Parathyroid adenoma (tissue), 2 donors: Measurements from ENCODE around the gene GOLGB1.
A peak's percentile ranks its signal among the peaks of the same experiment; 100 is the strongest.

Source experiments
- H2AFZ ChIP-seq: fragments of 300-600 bp; sonication (generic); one replicate; pipeline ENCODE4 v1.7.0; 2017; ENCODE audit warnings: antibody characterized with exemption, mild to moderate bottlenecking
- H3K27ac ChIP-seq: fragments of 300-600 bp; sonication (generic); one replicate; pipeline ENCODE4 v1.7.0; 2017
- H3K27me3 ChIP-seq: fragments of 300-600 bp; sonication (generic); one replicate; pipeline ENCODE4 v1.7.0; 2017; ENCODE audit warnings: low read length; ENCODE audit not compliant: control insufficient read depth, insufficient read depth
- H3K36me3 ChIP-seq: fragments of 300-600 bp; sonication (generic); one replicate; pipeline ENCODE4 v1.7.0; 2017; ENCODE audit warnings: low read length; ENCODE audit not compliant: control insufficient read depth, insufficient read depth
- H3K4me1 ChIP-seq: fragments of 300-600 bp; sonication (generic); one replicate; pipeline ENCODE4 v1.7.0; 2017; ENCODE audit warnings: control low read depth
- H3K4me2 ChIP-seq: fragments of 300-600 bp; sonication (generic); one replicate; pipeline ENCODE4 v1.7.0; 2017; ENCODE audit warnings: low read length
- H3K4me3 ChIP-seq: fragments of 300-600 bp; sonication (generic); one replicate; pipeline ENCODE4 v1.7.0; 2017; ENCODE audit warnings: low read depth, low read length
- H3K79me2 ChIP-seq: fragments of 300-600 bp; sonication (generic); one replicate; pipeline ENCODE4 v1.7.0; 2017; ENCODE audit warnings: control low read depth
- H3K9ac ChIP-seq: fragments of 300-600 bp; sonication (generic); one replicate; pipeline ENCODE4 v1.7.0; 2017; ENCODE audit warnings: mild to moderate bottlenecking
- H3K9me3 ChIP-seq: fragments of 300-600 bp; sonication (generic); one replicate; pipeline ENCODE4 v1.7.0; 2017; ENCODE audit warnings: low read length; ENCODE audit not compliant: control insufficient read depth
- TF ChIP-seq, protein P1 (sequence below): fragments of 300-600 bp; sonication (generic); IDR thresholded peaks from one replicate; pipeline ENCODE4 v1.7.0; 2017; ENCODE audit warnings: antibody characterized with exemption, mild to moderate bottlenecking
- donor health status: primary hyperparathyroidism.

GOLGB1 gene

DNA sequence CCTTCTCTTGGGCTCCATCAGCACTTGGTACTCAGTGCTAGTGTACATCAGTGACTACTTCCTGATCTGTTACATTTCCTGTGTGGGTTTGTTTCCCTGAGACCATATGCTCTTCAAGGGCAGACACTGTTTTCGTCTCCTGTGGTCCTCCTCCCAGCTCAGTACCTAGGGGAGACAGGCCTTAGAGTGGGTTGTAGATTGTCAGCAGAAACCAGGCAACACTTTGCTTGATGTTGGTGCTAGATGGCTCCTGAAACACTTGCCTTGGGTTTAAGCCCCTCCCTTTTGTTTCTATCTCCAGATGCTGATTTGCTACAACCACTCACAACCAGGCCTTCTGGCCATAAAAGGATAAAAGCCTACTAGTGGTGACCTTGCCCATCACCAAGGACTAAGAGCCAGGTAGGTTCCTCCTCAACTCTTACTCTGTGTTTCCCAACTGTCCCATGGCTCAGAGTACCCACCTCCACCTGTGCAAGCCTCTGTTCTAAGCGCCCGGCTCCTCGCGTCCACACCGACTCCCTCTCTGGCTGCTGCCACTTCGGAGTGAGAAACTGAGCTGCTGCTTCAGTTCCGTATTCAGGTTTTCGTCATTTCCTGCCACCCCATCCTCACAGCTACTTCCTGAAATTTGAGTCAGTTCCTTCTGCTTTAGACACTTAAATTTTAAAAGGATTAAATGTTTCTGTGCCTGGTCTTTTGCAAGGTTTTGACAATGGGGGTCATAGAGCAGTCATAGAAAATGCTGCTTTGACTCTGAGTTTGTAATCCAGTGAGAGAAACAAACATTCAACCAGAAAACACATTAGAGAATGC, 89.0 kb downstream of the GOLGB1 start, which contains the start of gene HCLS1:
HCLS1 (minus strand) TSS at position 548 of the 816 bp plus-strand sequence. CDS start 2,556 bp downstream, outside the sequence.
- Histone ChIP-seq H3K27ac (peak within 1 kb of the TSS; percentile 21), H2AFZ (no peak within 1 kb of the TSS), H3K4me3 (peak within 1 kb of the TSS; percentile 39), H3K36me3 (no peaks in the 10 kb centered on the region), H3K9ac (no peak within 1 kb of the TSS), H3K27me3 (no peaks in the 10 kb centered on the region), H3K9me3 (no peaks in the 10 kb centered on the region), H3K4me2 (peak within 1 kb of the TSS; percentile 33), H3K79me2 (no peaks in the 10 kb centered on the region), H3K4me1 (no peaks in the 10 kb centered on the region)
- TF ChIP-seq, protein P1, sequence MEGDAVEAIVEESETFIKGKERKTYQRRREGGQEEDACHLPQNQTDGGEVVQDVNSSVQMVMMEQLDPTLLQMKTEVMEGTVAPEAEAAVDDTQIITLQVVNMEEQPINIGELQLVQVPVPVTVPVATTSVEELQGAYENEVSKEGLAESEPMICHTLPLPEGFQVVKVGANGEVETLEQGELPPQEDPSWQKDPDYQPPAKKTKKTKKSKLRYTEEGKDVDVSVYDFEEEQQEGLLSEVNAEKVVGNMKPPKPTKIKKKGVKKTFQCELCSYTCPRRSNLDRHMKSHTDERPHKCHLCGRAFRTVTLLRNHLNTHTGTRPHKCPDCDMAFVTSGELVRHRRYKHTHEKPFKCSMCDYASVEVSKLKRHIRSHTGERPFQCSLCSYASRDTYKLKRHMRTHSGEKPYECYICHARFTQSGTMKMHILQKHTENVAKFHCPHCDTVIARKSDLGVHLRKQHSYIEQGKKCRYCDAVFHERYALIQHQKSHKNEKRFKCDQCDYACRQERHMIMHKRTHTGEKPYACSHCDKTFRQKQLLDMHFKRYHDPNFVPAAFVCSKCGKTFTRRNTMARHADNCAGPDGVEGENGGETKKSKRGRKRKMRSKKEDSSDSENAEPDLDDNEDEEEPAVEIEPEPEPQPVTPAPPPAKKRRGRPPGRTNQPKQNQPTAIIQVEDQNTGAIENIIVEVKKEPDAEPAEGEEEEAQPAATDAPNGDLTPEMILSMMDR = no peak

DNA sequence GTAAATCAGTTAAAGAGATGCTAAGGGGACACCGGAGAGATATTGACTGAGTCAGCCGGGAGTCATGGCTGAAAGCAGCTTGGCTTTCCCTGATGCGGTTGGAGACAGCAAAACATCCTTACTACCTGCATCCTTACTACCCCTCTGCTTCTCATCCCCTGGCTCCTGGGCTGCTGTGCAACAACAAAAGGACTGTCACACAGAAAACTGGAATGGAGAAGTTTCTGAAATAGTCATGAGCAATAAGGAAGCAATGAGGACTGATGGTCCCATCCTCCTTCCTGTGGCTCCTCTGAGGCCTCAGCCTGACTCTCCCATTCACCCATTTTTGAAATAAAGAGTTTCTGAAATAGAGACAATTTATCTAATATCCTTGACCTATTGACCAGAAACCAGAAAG, 90.0 kb downstream of the GOLGB1 start:
- H3K9me3 ChIP-seq = no peaks in the 10 kb centered on the region
- H2AFZ ChIP-seq = no peak overlapping the region
- H3K9ac ChIP-seq = no peak overlapping the region
- H3K27ac ChIP-seq = no peak overlapping the region
- H3K79me2 ChIP-seq = no peaks in the 10 kb centered on the region
- TF ChIP-seq, protein P1 = no peak
- no peaks in the 10 kb centered on the region for H3K27me3 ChIP-seq
- H3K4me1 ChIP-seq = no peaks in the 10 kb centered on the region
- H3K4me3 ChIP-seq = no peak overlapping the region
- H3K36me3 ChIP-seq = no peaks in the 10 kb centered on the region
- no peak overlapping the region for H3K4me2 ChIP-seq

DNA sequence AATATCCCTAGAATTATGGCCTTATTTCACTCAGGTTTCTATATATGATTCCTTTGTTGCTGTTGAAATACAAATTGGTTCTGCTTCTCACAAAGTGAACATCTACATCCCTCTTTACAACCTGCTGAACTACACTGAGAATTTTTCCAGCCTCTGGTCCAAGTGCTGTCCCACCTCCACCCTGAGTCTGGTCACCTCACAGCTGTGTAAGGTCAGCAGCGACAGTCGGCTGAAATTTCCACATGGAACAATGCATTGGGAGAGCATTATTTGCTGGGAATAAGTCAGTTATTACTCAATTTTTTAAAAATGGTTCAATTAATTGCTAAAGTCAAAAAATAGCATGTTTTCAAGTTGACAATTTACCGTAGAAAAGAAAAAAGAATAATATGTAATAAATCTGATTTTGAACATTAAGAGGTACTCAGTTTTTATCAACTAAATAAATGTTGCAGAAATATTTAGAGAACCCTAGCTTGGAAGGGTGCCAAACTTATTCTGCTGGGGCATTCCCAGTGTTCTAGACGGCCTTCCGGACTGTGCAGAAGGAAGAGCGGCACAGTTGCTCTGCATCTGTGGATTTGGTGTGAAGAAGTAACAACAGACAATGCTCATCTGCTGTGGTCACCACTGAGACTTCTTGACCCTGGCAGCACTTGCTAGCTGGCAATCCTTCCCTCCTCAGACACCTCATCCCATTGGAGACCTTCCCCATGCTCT, 90.7 kb downstream of the GOLGB1 start:
- Histone ChIP-seq H3K4me1 (no peaks in the 10 kb centered on the region), H3K9ac (no peak overlapping the region)
- TF ChIP-seq, protein P1 = no peak

DNA sequence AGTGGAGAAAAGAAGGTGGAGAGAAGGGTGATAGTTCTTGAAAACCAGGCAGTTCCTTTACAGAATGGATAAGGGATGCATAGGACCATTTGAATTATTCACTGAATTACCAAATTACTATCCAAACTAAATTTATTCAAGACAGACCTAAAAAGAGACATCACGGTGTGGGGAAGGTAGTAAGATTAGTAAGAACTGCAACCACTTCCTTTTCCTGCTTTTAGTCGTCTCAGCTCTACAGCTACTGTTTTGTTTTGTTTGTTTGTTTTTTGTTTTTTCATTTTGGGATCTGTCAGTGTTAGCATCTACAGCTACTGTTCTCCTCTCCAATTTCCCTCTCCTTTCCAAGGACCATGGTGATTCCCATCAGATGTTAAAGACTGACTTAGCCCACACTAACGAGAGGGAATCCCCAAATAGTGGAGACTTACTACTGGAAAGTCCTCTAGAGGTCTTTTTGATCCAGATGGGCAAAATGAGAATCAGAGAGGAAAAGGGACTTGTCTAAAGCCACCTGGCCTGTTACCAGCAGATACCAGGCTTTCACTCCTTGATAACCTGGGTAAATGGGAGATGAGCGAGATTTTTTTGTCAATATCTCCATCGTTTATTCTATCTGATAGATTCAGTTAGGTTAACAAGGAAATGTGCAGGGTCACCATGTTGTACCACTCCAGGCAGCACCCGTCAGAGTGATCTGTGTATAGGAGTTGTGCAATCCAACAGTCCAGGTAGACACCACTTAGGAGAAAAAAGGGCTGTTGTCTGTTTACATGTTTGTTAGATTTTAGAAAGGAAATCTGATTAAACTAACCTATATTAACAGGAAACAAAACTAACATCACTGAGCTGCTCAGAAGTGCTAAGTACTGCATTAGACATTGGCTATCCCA, 94.8 kb downstream of the GOLGB1 start:
- Histone ChIP-seq H3K4me1 (no peaks in the 10 kb centered on the region), H3K79me2 (no peaks in the 10 kb centered on the region), H2AFZ (no peak overlapping the region), H3K36me3 (no peaks in the 10 kb centered on the region), H3K27ac (no peak overlapping the region), H3K9me3 (no peaks in the 10 kb centered on the region), H3K27me3 (no peaks in the 10 kb centered on the region), H3K9ac (no peak overlapping the region), H3K4me3 (no peak overlapping the region), H3K4me2 (no peak overlapping the region)
- TF ChIP-seq, protein P1 = no peak

More for the DNA sequence above, 90.7 kb downstream of the GOLGB1 start:
- H3K9me3 ChIP-seq = no peaks in the 10 kb centered on the region
- H3K4me2 ChIP-seq = no peak overlapping the region
- no peaks in the 10 kb centered on the region for H3K27me3 ChIP-seq
- H3K4me3 ChIP-seq = no peak overlapping the region
- no peak overlapping the region for H3K27ac ChIP-seq
- no peak overlapping the region for H2AFZ ChIP-seq
- H3K36me3 ChIP-seq = no peaks in the 10 kb centered on the region
- H3K79me2 ChIP-seq = no peaks in the 10 kb centered on the region
